ENCODE data around the gene CDH26.
"Not testable (repeated sequence)": the region's sequence is repeated elsewhere in the genome, so short reads cannot be mapped to it uniquely, and the experiment has no call there.

CDH26 gene

GRCh38 chr20:60020251-60020650 lies 62.0 kb downstream of the CDH26 start:
- no peak for DNase-seq

GRCh38 chr20:60021104-60021503 lies 62.9 kb downstream of the CDH26 start:
- DNase-seq = no peak

- no peak for DNase-seq
Measured at GRCh38 chr20:60022849-60023248, 64.6 kb downstream of the CDH26 start.

GRCh38 chr20:60024245-60024644 lies 66.0 kb downstream of the CDH26 start:
- no peak for DNase-seq

GRCh38 chr20:60024801-60025200 lies 66.6 kb downstream of the CDH26 start:
- DNase-seq = no peak

GRCh38 chr20:60026010-60026409 lies 67.8 kb downstream of the CDH26 start:
- no peak for DNase-seq

- no peak for DNase-seq
Measured at GRCh38 chr20:60030471-60030870, 72.2 kb downstream of the CDH26 start.

GRCh38 chr20:60031107-60031506 lies 72.9 kb downstream of the CDH26 start:
- no peak for DNase-seq

GRCh38 chr20:60034231-60035110 lies 76.2 kb downstream of the CDH26 start:
- no peak for DNase-seq

GRCh38 chr20:60035486-60035885 lies 77.3 kb downstream of the CDH26 start:
- no peak for DNase-seq

- DNase-seq = no peak
Measured at GRCh38 chr20:60036346-60036745, 78.1 kb downstream of the CDH26 start.

- DNase-seq = no peak
Measured at GRCh38 chr20:60036746-60037499, 78.7 kb downstream of the CDH26 start.

- DNase-seq = no peak
Measured at GRCh38 chr20:60038400-60039008, 80.3 kb downstream of the CDH26 start.

- no peak for DNase-seq
Measured at GRCh38 chr20:60039526-60039925, 81.3 kb downstream of the CDH26 start.

GRCh38 chr20:60040471-60041162 lies 82.4 kb downstream of the CDH26 start:
- DNase-seq = no peak

- DNase-seq = not testable (repeated sequence)
Measured at GRCh38 chr20:60041436-60042165, 83.4 kb downstream of the CDH26 start.

- no peak for DNase-seq
Measured at GRCh38 chr20:60043435-60043834, 85.2 kb downstream of the CDH26 start.

- peak; percentile 97 to 98 for DNase-seq
Measured at GRCh38 chr20:60046011-60046413, 87.8 kb downstream of the CDH26 start.

GRCh38 chr20:60046436-60046835 lies 88.2 kb downstream of the CDH26 start:
- no peak for DNase-seq

- DNase-seq = no peak
Measured at GRCh38 chr20:60046860-60047259, 88.6 kb downstream of the CDH26 start.

GRCh38 chr20:60048634-60049521 lies 90.7 kb downstream of the CDH26 start:
- DNase-seq = no peak
